HG03460 (cell line): Measurements from ENCODE around the gene SOX15.

Experiments
- ATAC-seq: cut with Tn5 transposase; IDR thresholded peaks from one replicate; pipeline ENCODE4 v1.9.1; 2021; ENCODE audit not compliant: unreplicated experiment

SOX15 gene

GRCh38 chr17:7559320-7560171 lies 30.3 kb downstream of the SOX15 start:
- ATAC-seq: no peak

- no peak for ATAC-seq
Measured at GRCh38 chr17:7558544-7559319, 31.2 kb downstream of the SOX15 start, which contains the start of gene TNFSF13. TNFSF13 (plus strand) TSS chr17:7558750; CDS start chr17:7559040, 290 bp downstream.

- ATAC-seq: peak; percentile 33
Measured at GRCh38 chr17:7557775-7558543, 31.9 kb downstream of the SOX15 start.

GRCh38 chr17:7557147-7557764 lies 32.6 kb downstream of the SOX15 start:
- ATAC-seq: no peak

- ATAC-seq: no peak
Measured at GRCh38 chr17:7556627-7557026, 33.3 kb downstream of the SOX15 start.

- ATAC-seq: no peak
Measured at GRCh38 chr17:7555320-7555948, 34.5 kb downstream of the SOX15 start.

GRCh38 chr17:7553356-7553755 lies 36.5 kb downstream of the SOX15 start:
- no peak for ATAC-seq

- ATAC-seq: peak; percentile 69
Measured at GRCh38 chr17:7552621-7553051, 37.3 kb downstream of the SOX15 start.

- ATAC-seq: no peak
Measured at GRCh38 chr17:7551396-7551795, 38.5 kb downstream of the SOX15 start.

- ATAC-seq: no peak
Measured at GRCh38 chr17:7550344-7550743, 39.5 kb downstream of the SOX15 start.

GRCh38 chr17:7549401-7550055 lies 40.4 kb downstream of the SOX15 start:
- ATAC-seq: no peak

GRCh38 chr17:7548585-7549400 lies 41.1 kb downstream of the SOX15 start, which contains the start of gene TNFSF12:
TNFSF12 (plus strand) TSS chr17:7549058; CDS start chr17:7549154, 96 bp downstream.
- ATAC-seq: no peak

GRCh38 chr17:7544911-7545310 lies 45.0 kb downstream of the SOX15 start:
- ATAC-seq: no peak

- no peak for ATAC-seq
Measured at GRCh38 chr17:7541074-7541621, 48.7 kb downstream of the SOX15 start.

- no peak for ATAC-seq
Measured at GRCh38 chr17:7538891-7539545, 50.9 kb downstream of the SOX15 start.
